SK-N-SH treated with all-trans-retinoic acid at 6 μM for 48 hours (cell line): ENCODE data around the gene NKAIN4.

Experiments used
- ATAC-seq: fragments of 200-7000 bp; cut with Tn5 transposase; 3 replicates; pipeline ENCODE4 v1.9.1; 2020; ENCODE audit warnings: mild to moderate bottlenecking, moderate library complexity
- ARNTL ChIP-seq: fragments of 450-650 bp; formaldehyde crosslinking; IDR thresholded peaks from 2 replicates; pipeline ENCODE4 v1.5.0; 2020; ENCODE audit warnings: low read depth, mild to moderate bottlenecking, moderate library complexity, borderline replicate concordance
- CSDC2 ChIP-seq: fragments of 250-450 bp; sonication (Bioruptor Pico); IDR thresholded peaks from 2 replicates; pipeline ENCODE4 v1.5.0; 2020; ENCODE audit warnings: mild to moderate bottlenecking, moderate library complexity
- ESRRG ChIP-seq: fragments of 250-450 bp; sonication (Bioruptor Pico); IDR thresholded peaks from 2 replicates; pipeline ENCODE4 v1.6.1; 2021; ENCODE audit warnings: mild to moderate bottlenecking
- GLIS3 ChIP-seq: fragments of 250-450 bp; sonication (Bioruptor Pico); IDR thresholded peaks from 2 replicates; pipeline ENCODE4 v1.5.0; 2020; ENCODE audit warnings: mild to moderate bottlenecking, moderate library complexity
- ISL1 ChIP-seq: fragments of 250-450 bp; sonication (Bioruptor Pico); IDR thresholded peaks from 2 replicates; pipeline ENCODE4 v2.1.2; 2022; ENCODE audit warnings: mild to moderate bottlenecking, moderate library complexity
- OSR1 ChIP-seq: fragments of 250-450 bp; sonication (Bioruptor Pico); IDR thresholded peaks from 2 replicates; pipeline ENCODE4 v1.8.0; 2022; ENCODE audit warnings: moderate library complexity, mild to moderate bottlenecking, inconsistent platforms
- PPARA ChIP-seq: fragments of 250-450 bp; sonication (Bioruptor Pico); IDR thresholded peaks from 2 replicates; pipeline ENCODE4 v1.5.0; 2020; ENCODE audit warnings: mild to moderate bottlenecking, borderline replicate concordance
- RARB ChIP-seq: fragments of 250-450 bp; sonication (Bioruptor Pico); IDR thresholded peaks from 2 replicates; pipeline ENCODE4 v1.8.0; 2021; ENCODE audit warnings: mild to moderate bottlenecking, moderate library complexity
- SNAI2 ChIP-seq: fragments of 250-450 bp; sonication (Bioruptor Pico); IDR thresholded peaks from 2 replicates; pipeline ENCODE4 v1.5.0; 2020; ENCODE audit warnings: mild to moderate bottlenecking, moderate library complexity
- TOX ChIP-seq: fragments of 250-450 bp; sonication (Bioruptor Pico); IDR thresholded peaks from 2 replicates; pipeline ENCODE4 v1.8.0; 2021; ENCODE audit warnings: mild to moderate bottlenecking, moderate library complexity, borderline replicate concordance
- ZC3H10 ChIP-seq: fragments of 250-450 bp; sonication (Bioruptor Pico); IDR thresholded peaks from 2 replicates; pipeline ENCODE4 v1.5.1; 2021; ENCODE audit warnings: mild to moderate bottlenecking, moderate library complexity
- ZFP3 ChIP-seq: fragments of 250-450 bp; sonication (Bioruptor Pico); IDR thresholded peaks from 2 replicates; pipeline ENCODE4 v1.5.0; 2020; ENCODE audit warnings: mild to moderate bottlenecking, moderate library complexity
- ZFP30 ChIP-seq: fragments of 450-650 bp; formaldehyde crosslinking; IDR thresholded peaks from 2 replicates; pipeline ENCODE4 v1.5.0; 2022; ENCODE audit warnings: mild to moderate bottlenecking, moderate library complexity
- ZNF565 ChIP-seq: fragments of 450-650 bp; formaldehyde crosslinking; conservative IDR thresholded peaks from 2 replicates; pipeline ENCODE4 v1.5.0; 2020; ENCODE audit warnings: low read depth, mild to moderate bottlenecking, moderate library complexity
- ZNF70 ChIP-seq: fragments of 450-650 bp; formaldehyde crosslinking; IDR thresholded peaks from 2 replicates; pipeline ENCODE4 v1.5.0; 2020; ENCODE audit warnings: mild to moderate bottlenecking, moderate library complexity
- ZNF8 ChIP-seq: fragments of 450-650 bp; formaldehyde crosslinking; IDR thresholded peaks from 2 replicates; pipeline ENCODE4 v1.5.0; 2020; ENCODE audit warnings: mild to moderate bottlenecking, moderate library complexity
- TF ChIP-seq, protein P1 (sequence below): fragments of 250-450 bp; sonication (Bioruptor Pico); IDR thresholded peaks from 2 replicates; pipeline ENCODE4 v1.5.1; 2020; ENCODE audit warnings: low read depth, mild to moderate bottlenecking, moderate library complexity
- TF ChIP-seq, protein P2 (sequence below): fragments of 250-450 bp; sonication (Bioruptor Pico); IDR thresholded peaks from 2 replicates; pipeline ENCODE4 v1.5.1; 2021; ENCODE audit warnings: mild to moderate bottlenecking, moderate library complexity
- TF ChIP-seq, protein P3 (sequence below): fragments of 250-450 bp; sonication (Bioruptor Pico); IDR thresholded peaks from 2 replicates; pipeline ENCODE4 v1.8.0; 2020; ENCODE audit warnings: mild to moderate bottlenecking, moderate library complexity, borderline replicate concordance
- TF ChIP-seq, protein P4 (sequence below): fragments of 250-450 bp; sonication (Bioruptor Pico); IDR thresholded peaks from 2 replicates; pipeline ENCODE4 v1.8.0; 2021; ENCODE audit warnings: low read depth, mild to moderate bottlenecking, moderate library complexity, borderline replicate concordance
- TF ChIP-seq, protein P5 (sequence below): fragments of 250-450 bp; sonication (Bioruptor Pico); IDR thresholded peaks from 2 replicates; pipeline ENCODE4 v1.5.0; 2020; ENCODE audit warnings: mild to moderate bottlenecking, moderate library complexity

Gene NKAIN4

DNA sequence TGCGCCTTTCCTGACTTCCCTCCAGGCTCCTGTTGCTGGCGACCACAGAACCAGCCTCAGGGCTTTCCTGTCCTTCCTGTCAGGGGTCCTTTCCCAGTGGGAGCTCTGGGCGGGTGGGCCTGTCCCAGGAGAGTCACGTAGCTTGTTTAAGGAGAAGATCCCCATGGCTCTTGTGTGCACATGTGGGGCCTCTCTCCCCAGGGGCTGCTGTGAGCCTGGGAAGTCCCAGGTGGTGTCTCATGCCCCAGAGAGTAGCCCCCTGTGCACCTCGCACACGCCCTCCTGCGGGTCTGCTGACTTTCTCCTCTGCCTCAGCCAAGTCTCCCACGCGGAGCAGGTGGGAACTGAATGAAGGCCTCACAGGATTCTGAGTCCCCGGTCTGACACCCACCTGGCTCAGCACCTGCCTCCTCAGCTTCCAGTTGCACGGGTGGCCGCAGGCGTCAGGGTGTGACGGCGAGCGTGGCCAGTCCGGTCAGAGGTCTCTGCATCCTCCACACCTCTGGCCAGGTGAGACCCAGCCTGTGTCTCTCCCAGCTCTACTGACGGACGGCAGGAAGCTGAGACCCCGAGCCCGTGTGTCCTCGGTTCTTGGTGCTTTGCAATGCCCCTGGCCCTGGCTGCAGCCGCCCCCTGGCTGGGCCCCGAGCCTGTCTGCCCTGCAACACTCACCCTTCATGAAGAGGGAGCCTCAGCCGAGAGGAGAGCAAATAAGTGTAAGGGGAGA, 5.6 kb upstream of the NKAIN4 start:
- TF ChIP-seq, protein P1, sequence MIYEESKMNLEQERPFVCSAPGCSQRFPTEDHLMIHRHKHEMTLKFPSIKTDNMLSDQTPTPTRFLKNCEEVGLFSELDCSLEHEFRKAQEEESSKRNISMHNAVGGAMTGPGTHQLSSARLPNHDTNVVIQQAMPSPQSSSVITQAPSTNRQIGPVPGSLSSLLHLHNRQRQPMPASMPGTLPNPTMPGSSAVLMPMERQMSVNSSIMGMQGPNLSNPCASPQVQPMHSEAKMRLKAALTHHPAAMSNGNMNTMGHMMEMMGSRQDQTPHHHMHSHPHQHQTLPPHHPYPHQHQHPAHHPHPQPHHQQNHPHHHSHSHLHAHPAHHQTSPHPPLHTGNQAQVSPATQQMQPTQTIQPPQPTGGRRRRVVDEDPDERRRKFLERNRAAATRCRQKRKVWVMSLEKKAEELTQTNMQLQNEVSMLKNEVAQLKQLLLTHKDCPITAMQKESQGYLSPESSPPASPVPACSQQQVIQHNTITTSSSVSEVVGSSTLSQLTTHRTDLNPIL (CRISPR knock-in tag), result no peak
- TF ChIP-seq, protein P2, sequence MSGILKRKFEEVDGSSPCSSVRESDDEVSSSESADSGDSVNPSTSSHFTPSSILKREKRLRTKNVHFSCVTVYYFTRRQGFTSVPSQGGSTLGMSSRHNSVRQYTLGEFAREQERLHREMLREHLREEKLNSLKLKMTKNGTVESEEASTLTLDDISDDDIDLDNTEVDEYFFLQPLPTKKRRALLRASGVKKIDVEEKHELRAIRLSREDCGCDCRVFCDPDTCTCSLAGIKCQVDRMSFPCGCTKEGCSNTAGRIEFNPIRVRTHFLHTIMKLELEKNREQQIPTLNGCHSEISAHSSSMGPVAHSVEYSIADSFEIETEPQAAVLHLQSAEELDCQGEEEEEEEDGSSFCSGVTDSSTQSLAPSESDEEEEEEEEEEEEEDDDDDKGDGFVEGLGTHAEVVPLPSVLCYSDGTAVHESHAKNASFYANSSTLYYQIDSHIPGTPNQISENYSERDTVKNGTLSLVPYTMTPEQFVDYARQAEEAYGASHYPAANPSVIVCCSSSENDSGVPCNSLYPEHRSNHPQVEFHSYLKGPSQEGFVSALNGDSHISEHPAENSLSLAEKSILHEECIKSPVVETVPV (CRISPR knock-in tag), result no peak
- no peak for TF ChIP-seq ZFP30 (CRISPR knock-in tag)
- TF ChIP-seq, protein P3, sequence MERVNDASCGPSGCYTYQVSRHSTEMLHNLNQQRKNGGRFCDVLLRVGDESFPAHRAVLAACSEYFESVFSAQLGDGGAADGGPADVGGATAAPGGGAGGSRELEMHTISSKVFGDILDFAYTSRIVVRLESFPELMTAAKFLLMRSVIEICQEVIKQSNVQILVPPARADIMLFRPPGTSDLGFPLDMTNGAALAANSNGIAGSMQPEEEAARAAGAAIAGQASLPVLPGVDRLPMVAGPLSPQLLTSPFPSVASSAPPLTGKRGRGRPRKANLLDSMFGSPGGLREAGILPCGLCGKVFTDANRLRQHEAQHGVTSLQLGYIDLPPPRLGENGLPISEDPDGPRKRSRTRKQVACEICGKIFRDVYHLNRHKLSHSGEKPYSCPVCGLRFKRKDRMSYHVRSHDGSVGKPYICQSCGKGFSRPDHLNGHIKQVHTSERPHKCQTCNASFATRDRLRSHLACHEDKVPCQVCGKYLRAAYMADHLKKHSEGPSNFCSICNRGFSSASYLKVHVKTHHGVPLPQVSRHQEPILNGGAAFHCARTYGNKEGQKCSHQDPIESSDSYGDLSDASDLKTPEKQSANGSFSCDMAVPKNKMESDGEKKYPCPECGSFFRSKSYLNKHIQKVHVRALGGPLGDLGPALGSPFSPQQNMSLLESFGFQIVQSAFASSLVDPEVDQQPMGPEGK, result no peak
- no peak for TF ChIP-seq OSR1
- TF ChIP-seq ZNF8, result no peak
- TF ChIP-seq ZNF70 (CRISPR knock-in tag), result no peak
- TF ChIP-seq ARNTL (CRISPR knock-in tag), result no peak
- TF ChIP-seq ZFP3 (CRISPR knock-in tag), result no peak
- TF ChIP-seq, protein P4, sequence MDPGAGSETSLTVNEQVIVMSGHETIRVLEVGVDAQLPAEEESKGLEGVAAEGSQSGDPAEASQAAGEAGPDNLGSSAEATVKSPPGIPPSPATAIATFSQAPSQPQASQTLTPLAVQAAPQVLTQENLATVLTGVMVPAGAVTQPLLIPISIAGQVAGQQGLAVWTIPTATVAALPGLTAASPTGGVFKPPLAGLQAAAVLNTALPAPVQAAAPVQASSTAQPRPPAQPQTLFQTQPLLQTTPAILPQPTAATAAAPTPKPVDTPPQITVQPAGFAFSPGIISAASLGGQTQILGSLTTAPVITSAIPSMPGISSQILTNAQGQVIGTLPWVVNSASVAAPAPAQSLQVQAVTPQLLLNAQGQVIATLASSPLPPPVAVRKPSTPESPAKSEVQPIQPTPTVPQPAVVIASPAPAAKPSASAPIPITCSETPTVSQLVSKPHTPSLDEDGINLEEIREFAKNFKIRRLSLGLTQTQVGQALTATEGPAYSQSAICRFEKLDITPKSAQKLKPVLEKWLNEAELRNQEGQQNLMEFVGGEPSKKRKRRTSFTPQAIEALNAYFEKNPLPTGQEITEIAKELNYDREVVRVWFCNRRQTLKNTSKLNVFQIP (CRISPR knock-in tag), result no peak
- TF ChIP-seq SNAI2 (CRISPR knock-in tag), result no peak
- TF ChIP-seq CSDC2, result no peak
- TF ChIP-seq ZC3H10 (CRISPR knock-in tag), result no peak
- TF ChIP-seq RARB (CRISPR knock-in tag), result no peak
- no peak for TF ChIP-seq ESRRG (CRISPR knock-in tag)
- TF ChIP-seq ZNF565 (CRISPR knock-in tag), result no peak
- no peak for TF ChIP-seq PPARA (CRISPR knock-in tag)
- no peak for ATAC-seq

DNA sequence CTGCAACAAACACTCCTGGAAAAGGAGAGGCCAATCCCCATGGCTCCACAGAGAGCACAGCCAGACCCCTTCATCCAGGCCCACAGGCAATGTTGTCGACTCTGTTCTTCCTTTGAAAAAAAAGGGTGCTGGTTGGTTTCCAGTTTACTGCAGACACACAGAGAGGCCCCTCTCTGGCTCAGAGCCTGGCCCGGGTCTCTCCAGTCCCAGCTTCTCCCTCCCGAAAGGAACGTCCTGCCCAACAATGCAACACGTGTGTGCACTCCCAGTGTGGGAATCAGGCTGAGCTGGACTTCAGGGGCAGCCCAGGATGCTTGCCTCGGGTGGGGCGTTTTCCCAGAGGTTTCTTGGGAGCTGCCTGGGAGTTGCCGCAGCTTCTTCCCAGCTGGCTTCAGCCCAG, 4.5 kb upstream of the NKAIN4 start:
- TF ChIP-seq GLIS3 (CRISPR knock-in tag) (no peak), ZNF8 (no peak), ZNF565 (CRISPR knock-in tag) (no peak), CSDC2 (no peak), ARNTL (CRISPR knock-in tag) (no peak), ISL1 (no peak), RARB (CRISPR knock-in tag) (no peak), OSR1 (no peak), ZFP30 (CRISPR knock-in tag) (no peak), TOX (CRISPR knock-in tag) (no peak)
- TF ChIP-seq, protein P2 (CRISPR knock-in tag), result no peak
- TF ChIP-seq, protein P3, result no peak
- TF ChIP-seq, protein P5, sequence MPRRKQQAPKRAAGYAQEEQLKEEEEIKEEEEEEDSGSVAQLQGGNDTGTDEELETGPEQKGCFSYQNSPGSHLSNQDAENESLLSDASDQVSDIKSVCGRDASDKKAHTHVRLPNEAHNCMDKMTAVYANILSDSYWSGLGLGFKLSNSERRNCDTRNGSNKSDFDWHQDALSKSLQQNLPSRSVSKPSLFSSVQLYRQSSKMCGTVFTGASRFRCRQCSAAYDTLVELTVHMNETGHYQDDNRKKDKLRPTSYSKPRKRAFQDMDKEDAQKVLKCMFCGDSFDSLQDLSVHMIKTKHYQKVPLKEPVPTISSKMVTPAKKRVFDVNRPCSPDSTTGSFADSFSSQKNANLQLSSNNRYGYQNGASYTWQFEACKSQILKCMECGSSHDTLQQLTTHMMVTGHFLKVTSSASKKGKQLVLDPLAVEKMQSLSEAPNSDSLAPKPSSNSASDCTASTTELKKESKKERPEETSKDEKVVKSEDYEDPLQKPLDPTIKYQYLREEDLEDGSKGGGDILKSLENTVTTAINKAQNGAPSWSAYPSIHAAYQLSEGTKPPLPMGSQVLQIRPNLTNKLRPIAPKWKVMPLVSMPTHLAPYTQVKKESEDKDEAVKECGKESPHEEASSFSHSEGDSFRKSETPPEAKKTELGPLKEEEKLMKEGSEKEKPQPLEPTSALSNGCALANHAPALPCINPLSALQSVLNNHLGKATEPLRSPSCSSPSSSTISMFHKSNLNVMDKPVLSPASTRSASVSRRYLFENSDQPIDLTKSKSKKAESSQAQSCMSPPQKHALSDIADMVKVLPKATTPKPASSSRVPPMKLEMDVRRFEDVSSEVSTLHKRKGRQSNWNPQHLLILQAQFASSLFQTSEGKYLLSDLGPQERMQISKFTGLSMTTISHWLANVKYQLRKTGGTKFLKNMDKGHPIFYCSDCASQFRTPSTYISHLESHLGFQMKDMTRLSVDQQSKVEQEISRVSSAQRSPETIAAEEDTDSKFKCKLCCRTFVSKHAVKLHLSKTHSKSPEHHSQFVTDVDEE, result no peak
- TF ChIP-seq, protein P4 (CRISPR knock-in tag), result no peak
- TF ChIP-seq, protein P1 (CRISPR knock-in tag), result no peak
- ATAC-seq, result no peak
